Stomach (tissue), 9 donors: ENCODE data around the gene CRY2. TPM values are rescaled to one million over a fixed set of nuclear protein-coding genes. Genes with fewer than 3 reads are reported as not detected.

ENCODE experiments used
- DNase-seq, 2 donors: peaks; one replicate each; pipeline versions ENCODE4 v3.0.0 to v3.0.0-alpha.2; 2013 to 2019
- H3K27ac ChIP-seq, 5 donors: fragments of 200-600 bp in 4 of 5; sonication (generic) in 4 of 5; one replicate each; pipeline ENCODE4 v1.5.1; 2013 to 2019; ENCODE audit warnings: mild to moderate bottlenecking in 1 of 5, moderate library complexity in 1 of 5
- H3K27me3 ChIP-seq, 3 donors: fragments of 200-600 bp; sonication (generic); one replicate each; pipeline ENCODE4 v1.5.1; 2017 to 2019; ENCODE audit warnings: mixed run types in 1 of 3
- H3K36me3 ChIP-seq, 4 donors: fragments of 200-600 bp; sonication (generic); 1 replicate in 3 of 4; 2 replicates in 1 of 4; pipeline ENCODE4 v1.5.1; 2016 to 2019
- H3K4me1 ChIP-seq, 4 donors: fragments of 200-600 bp; sonication (generic); one replicate each; pipeline ENCODE4 v1.5.1; 2016 to 2019
- H3K4me3 ChIP-seq, 4 donors: fragments of 200-600 bp; sonication (generic) in 3 of 4; one replicate each; pipeline ENCODE4 v1.5.1; 2016 to 2019; ENCODE audit warnings: mild to moderate bottlenecking in 1 of 4
- H3K9me3 ChIP-seq, 4 donors: fragments of 200-600 bp; sonication (generic); one replicate each; pipeline ENCODE4 v1.5.1; 2016 to 2019
- EP300 ChIP-seq: sonication (generic); formaldehyde crosslinking; IDR thresholded peaks from one replicate; pipeline ENCODE4 v1.6.1; 2017; ENCODE audit warnings: antibody characterized with exemption
- POLR2A ChIP-seq, 4 donors: fragments of 450-650 bp; IDR thresholded peaks; one replicate each; pipeline ENCODE4 v1.6.1; 2016; ENCODE audit warnings: antibody characterized with exemption in 4 of 4, control low read depth in 2 of 4, mild to moderate bottlenecking in 1 of 4, moderate library complexity in 1 of 4
- POLR2AphosphoS5 ChIP-seq, 3 donors: sonication (generic); formaldehyde crosslinking; IDR thresholded peaks; one replicate each; pipeline ENCODE4 v1.6.1; 2016; ENCODE audit warnings: antibody characterized with exemption in 3 of 3
- WGBS, 5 donors: extraction: QIAGEN DNeasy Blood & Tissue Kit in 3 of 5; methylation state at CpG; one replicate each; pipeline versions ENCODE4 v1.1.5 to v1.1.7; 2013 to 2018; 5-methylcytosine and 5-hydroxymethylcytosine counted together
- intact Hi-C: fragments of 100-400 bp; cut with DNase I; formaldehyde crosslinking; loops from one replicate; pipeline ENCODE4 v1.15.1; 2023; ENCODE audit warnings: low total_unique reads
- polyA plus RNA-seq, 3 donors: library from polyadenylated mRNA; stranded (reverse); fragments of 200-250 nt; gene quantifications; one replicate each; pipeline ENCODE4 v1.2.3, GENCODE V29; 2013
- total RNA-seq, 5 donors: library from RNA; depleted of rRNA; stranded (reverse); fragments of >200 nt; gene quantifications; one replicate each; pipeline versions ENCODE4 v1.1.0 to v1.2.3, GENCODE V29; 2014 to 2016
- TF ChIP-seq, protein P1 (sequence below), 7 experiments: fragments of 450-650 bp in 4 of 7; fragments of 200-600 bp in 3 of 7; sonication (generic) in 3 of 7; IDR thresholded peaks; one replicate each; pipeline ENCODE4 v1.5.1; 2016 to 2019; ENCODE audit warnings: antibody characterized with exemption in 7 of 7, control low read depth in 2 of 7, mild to moderate bottlenecking in 1 of 7
- donor health status: healthy with polysubstance abuse.
- donor health status: Bipolar disorder and iron deficiency.
- donor health status: healthy.

The CRY2 gene
- total and polyA plus RNA-seq, 8 donors, result 8.2 to 45.9 (median 27.2) TPM

DNA sequence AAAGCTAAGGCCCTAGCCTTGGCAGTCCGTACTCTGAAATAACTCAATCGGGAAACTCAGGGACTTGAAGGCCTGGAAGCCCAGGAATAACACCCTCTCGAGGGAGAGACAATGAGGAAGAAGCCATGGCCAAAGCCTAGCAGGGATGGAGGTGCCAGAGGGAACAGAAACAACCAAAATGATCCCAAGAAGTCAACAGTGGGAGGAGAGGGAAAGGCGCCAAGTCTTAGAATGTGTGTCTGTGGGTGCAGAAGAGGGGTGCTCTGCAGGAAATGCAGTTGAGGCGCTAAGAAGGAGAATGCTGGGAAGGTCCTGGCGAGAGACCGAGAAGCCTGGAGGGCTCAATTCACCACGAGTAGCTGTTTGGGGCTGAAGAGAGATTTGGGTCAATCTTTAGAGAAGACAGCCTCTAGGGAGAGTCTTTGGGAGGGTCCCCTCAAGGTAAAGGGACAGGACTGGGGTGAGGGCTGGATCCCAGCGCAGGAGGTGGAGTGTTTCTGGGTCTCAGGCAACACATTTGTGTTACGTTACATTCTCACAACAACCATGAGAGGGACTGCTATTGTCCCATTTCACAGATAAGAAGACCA, 37.4 kb downstream of the CRY2 start:
- WGBS, 5 donors, result 80 to 88% (median 88%) methylated on average over 10 of the region's 10 CpGs
- peak overlapping the region in 1 of 4 donors; percentile 61 for H3K4me3 ChIP-seq

GRCh38 chr11:45885274-45885920, 38.1 kb downstream of the CRY2 start, which contains the start of gene MAPK8IP1:
TSS of gene MAPK8IP1 (plus strand) at chr11:45885651. CDS start at chr11:45885821, 170 bp downstream.
- Histone ChIP-seq H3K36me3 (peaks cover 22 to 33% (median 25%) of the 10 kb centered on the region in 4 donors), H3K4me3 (peak within 1 kb of the TSS; percentile 49 to 65 (median 60)), H3K9me3 (no peaks in the 10 kb centered on the region), H3K4me1 (peaks cover 8 to 35% (median 12%) of the 10 kb centered on the region in 4 donors), H3K27ac (peak within 1 kb of the TSS in 1 of 5 donors; percentile 42), H3K27me3 (peaks cover 0 to 10% (median 0%) of the 10 kb centered on the region in 3 donors)
- WGBS, 5 donors, result 1 to 4% (median 2%) methylated on average over 23 to 73 of the region's 73 CpGs
- TF ChIP-seq, protein P1, sequence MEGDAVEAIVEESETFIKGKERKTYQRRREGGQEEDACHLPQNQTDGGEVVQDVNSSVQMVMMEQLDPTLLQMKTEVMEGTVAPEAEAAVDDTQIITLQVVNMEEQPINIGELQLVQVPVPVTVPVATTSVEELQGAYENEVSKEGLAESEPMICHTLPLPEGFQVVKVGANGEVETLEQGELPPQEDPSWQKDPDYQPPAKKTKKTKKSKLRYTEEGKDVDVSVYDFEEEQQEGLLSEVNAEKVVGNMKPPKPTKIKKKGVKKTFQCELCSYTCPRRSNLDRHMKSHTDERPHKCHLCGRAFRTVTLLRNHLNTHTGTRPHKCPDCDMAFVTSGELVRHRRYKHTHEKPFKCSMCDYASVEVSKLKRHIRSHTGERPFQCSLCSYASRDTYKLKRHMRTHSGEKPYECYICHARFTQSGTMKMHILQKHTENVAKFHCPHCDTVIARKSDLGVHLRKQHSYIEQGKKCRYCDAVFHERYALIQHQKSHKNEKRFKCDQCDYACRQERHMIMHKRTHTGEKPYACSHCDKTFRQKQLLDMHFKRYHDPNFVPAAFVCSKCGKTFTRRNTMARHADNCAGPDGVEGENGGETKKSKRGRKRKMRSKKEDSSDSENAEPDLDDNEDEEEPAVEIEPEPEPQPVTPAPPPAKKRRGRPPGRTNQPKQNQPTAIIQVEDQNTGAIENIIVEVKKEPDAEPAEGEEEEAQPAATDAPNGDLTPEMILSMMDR (IDR thresholded peaks at IDR 0.05), result no peak
- TF ChIP-seq POLR2AphosphoS5 (IDR thresholded peaks at IDR 0.05), result peak in 1 of 3 donors; percentile 16
- DNase-seq, result peak; percentile 62 to 84
- intact Hi-C loops, result no loop called here

More for the DNA sequence above, 37.4 kb downstream of the CRY2 start:
- no peak for DNase-seq
- TF ChIP-seq EP300 (no peak), POLR2AphosphoS5 (IDR thresholded peaks at IDR 0.05) (no peak), POLR2A (IDR thresholded peaks at IDR 0.05) (no peak)
- TF ChIP-seq, protein P1 (IDR thresholded peaks at IDR 0.05), result no peak
- no peak overlapping the region for H3K27ac ChIP-seq
- peaks cover 8 to 37% (median 12%) of the 10 kb centered on the region in 4 donors for H3K4me1 ChIP-seq
- H3K27me3 ChIP-seq, result peaks cover 0 to 10% (median 0%) of the 10 kb centered on the region in 3 donors
- H3K9me3 ChIP-seq, result no peaks in the 10 kb centered on the region
- intact Hi-C loops, result no loop called here
- peaks cover 28 to 40% (median 32%) of the 10 kb centered on the region in 4 donors for H3K36me3 ChIP-seq

- peaks cover 14 to 26% (median 18%) of the 10 kb centered on the region in 4 donors for H3K36me3 ChIP-seq
- TF ChIP-seq POLR2AphosphoS5 (IDR thresholded peaks at IDR 0.05), result no peak
- TF ChIP-seq, protein P1 (IDR thresholded peaks at IDR 0.05), result no peak
- TF ChIP-seq EP300, result no peak
- TF ChIP-seq POLR2A (IDR thresholded peaks at IDR 0.05), result no peak
- peak overlapping the region in 1 of 5 donors; percentile 42 for H3K27ac ChIP-seq
- H3K27me3 ChIP-seq, result peaks cover 0 to 10% (median 0%) of the 10 kb centered on the region in 3 donors
- no peaks in the 10 kb centered on the region for H3K9me3 ChIP-seq
- DNase-seq, result peak in 1 of 2 donors; percentile 41
- peaks cover 8 to 28% (median 12%) of the 10 kb centered on the region in 4 donors for H3K4me1 ChIP-seq
- WGBS, 5 donors, result 14 to 27% (median 18%) methylated on average over 13 to 43 of the region's 43 CpGs
- H3K4me3 ChIP-seq, result peak overlapping the region; percentile 49 to 65 (median 60)
- intact Hi-C loops, result no loop called here
Measured at GRCh38 chr11:45885921-45886721, 38.8 kb downstream of the CRY2 start.
